CD4-positive, alpha-beta memory T cell (primary cell): ENCODE results near the gene GUCY2C. TPM values are rescaled to one million over a fixed set of nuclear protein-coding genes. Genes with fewer than 3 reads are reported as not detected.
"Not testable (repeated sequence)": the region's sequence is repeated elsewhere in the genome, so short reads cannot be mapped to it uniquely, and the experiment has no call there.

Source experiments
- CTCF ChIA-PET: fragments of 350-600 bp; sonication (Branson Sonifier 250); formaldehyde crosslinking; loops from one replicate; lab custom pipeline; 2021; ENCODE audit warnings: inconsistent platforms; ENCODE audit not compliant: partially characterized antibody; lab: Charles Lee
- POLR2A ChIA-PET: fragments of 350-600 bp; sonication (Branson Sonifier 250); formaldehyde crosslinking; loops from one replicate; lab custom pipeline; 2021; ENCODE audit not compliant: partially characterized antibody; lab: Charles Lee
- DNase-seq, 5 donors: peaks; one replicate each; pipeline versions ENCODE4 v3.0.0 to v3.0.0-alpha.2; 2020 to 2022; ENCODE audit warnings: mixed read lengths in 1 of 5
- H3K27ac ChIP-seq: one replicate; pipeline ENCODE4 v1.7.0; 2013; ENCODE audit warnings: low read depth, low read length
- H3K27me3 ChIP-seq: 2 replicates; pipeline ENCODE4 v1.7.0; 2013; ENCODE audit warnings: mild to moderate bottlenecking, low read length, moderate library complexity; ENCODE audit not compliant: insufficient read depth
- H3K36me3 ChIP-seq: 2 replicates; pipeline ENCODE4 v1.7.0; 2013; ENCODE audit warnings: mild to moderate bottlenecking, low read length, moderate library complexity; ENCODE audit not compliant: insufficient read depth
- H3K4me1 ChIP-seq: 2 replicates; pipeline ENCODE4 v1.7.0; 2013; ENCODE audit warnings: mild to moderate bottlenecking, low read length, moderate library complexity; ENCODE audit not compliant: insufficient read depth
- H3K4me3 ChIP-seq, 2 donors: one replicate each; pipeline ENCODE4 v1.7.0; 2013; ENCODE audit warnings: low read length in 2 of 2, mild to moderate bottlenecking in 1 of 2
- H3K9me3 ChIP-seq, 2 donors: one replicate each; pipeline ENCODE4 v1.7.0; 2013; ENCODE audit warnings: low read length in 2 of 2, control low read depth in 1 of 2; ENCODE audit not compliant: control insufficient read depth in 1 of 2
- H3K27ac Mint-ChIP-seq, 7 donors: one replicate each; pipeline ENCODE4 v1.8.0; 2020 to 2021; ENCODE audit warnings: mixed read lengths in 7 of 7, mild to moderate bottlenecking in 6 of 7, inconsistent platforms in 3 of 7, moderate library complexity in 3 of 7
- H3K27me3 Mint-ChIP-seq, 2 donors: one replicate each; pipeline ENCODE4 v1.8.0; 2020 to 2021; ENCODE audit warnings: mixed read lengths in 2 of 2
- H3K36me3 Mint-ChIP-seq, 2 donors: one replicate each; pipeline ENCODE4 v1.8.0; 2020 to 2021; ENCODE audit warnings: mixed read lengths in 2 of 2, inconsistent platforms in 1 of 2, mild to moderate bottlenecking in 1 of 2
- H3K4me1 Mint-ChIP-seq, 4 donors: one replicate each; pipeline ENCODE4 v1.8.0; 2020 to 2021; ENCODE audit warnings: mixed read lengths in 4 of 4, mild to moderate bottlenecking in 1 of 4
- H3K4me3 Mint-ChIP-seq, 8 donors: one replicate each; pipeline ENCODE4 v1.8.0; 2020 to 2021; ENCODE audit warnings: mixed read lengths in 8 of 8, mild to moderate bottlenecking in 7 of 8, moderate library complexity in 6 of 8, inconsistent platforms in 3 of 8
- H3K9me3 Mint-ChIP-seq, 8 donors: one replicate each; pipeline ENCODE4 v1.8.0; 2020 to 2021; ENCODE audit warnings: mixed read lengths in 8 of 8, mild to moderate bottlenecking in 5 of 8, inconsistent platforms in 3 of 8, moderate library complexity in 1 of 8
- intact Hi-C: fragments of 100-400 bp; cut with micrococcal nuclease; formaldehyde crosslinking; loops from one replicate; pipeline ENCODE4 v1.15.1; 2023
- polyA plus RNA-seq, 2 donors: library from polyadenylated mRNA; unstranded; fragments of 300-500 nt; fragmentation: Illumina TruSeq; gene quantifications; one replicate each; pipeline ENCODE4 v1.2.3, GENCODE V29; 2021
- total RNA-seq, 2 experiments: library from RNA; stranded (reverse); gene quantifications; one replicate each; pipeline ENCODE4 v1.2.3, GENCODE V29; 2021

Gene GUCY2C
- total RNA-seq, result not detected
- not detected for polyA plus RNA-seq

- ChIA-PET POLR2A (no interaction called here), CTCF (no interaction called here)
These were observed at the start of gene GUCY2C for GRCh38 chr12:14696265-14696741. Gene GUCY2C (minus strand): TSS chr12:14696599. CDS start chr12:14696448, 151 bp downstream.

GRCh38 chr12:14743061-14743460, 46.7 kb upstream of the GUCY2C start:
- Mint-ChIP-seq H3K9me3 (peaks cover 0 to 28% (median 14%) of the 10 kb centered on the region in 8 donors), H3K4me3 (no peak overlapping the region), H3K36me3 (peaks cover 32 to 53% of the 10 kb centered on the region in 2 donors), H3K27ac (peak overlapping the region in 1 of 7 donors; percentile 53), H3K4me1 (peaks cover 0 to 5% (median 3%) of the 10 kb centered on the region in 4 donors), H3K27me3 (no peaks in the 10 kb centered on the region)
- intact Hi-C loops, result no loop called here
- CTCF ChIA-PET, result no interaction called here
- Histone ChIP-seq H3K27me3 (no peaks in the 10 kb centered on the region), H3K36me3 (no peaks in the 10 kb centered on the region), H3K4me3 (no peak overlapping the region), H3K27ac (no peak overlapping the region), H3K9me3 (no peaks in the 10 kb centered on the region), H3K4me1 (no peaks in the 10 kb centered on the region)
- DNase-seq, result no peak
- POLR2A ChIA-PET, result no interaction called here

More at GRCh38 chr12:14696265-14696741, at the start of gene GUCY2C:
- H3K9me3 ChIP-seq, result no peaks in the 10 kb centered on the region
- Mint-ChIP-seq H3K4me1 (no peaks in the 10 kb centered on the region), H3K36me3 (no peaks in the 10 kb centered on the region), H3K27me3 (peaks cover 13% of the 10 kb centered on the region in 2 donors), H3K4me3 (no peak within 1 kb of the TSS), H3K27ac (no peak within 1 kb of the TSS), H3K9me3 (no peaks in the 10 kb centered on the region)
- no peaks in the 10 kb centered on the region for H3K36me3 ChIP-seq
- no peak within 1 kb of the TSS for H3K4me3 ChIP-seq
- no peaks in the 10 kb centered on the region for H3K27me3 ChIP-seq
- no peaks in the 10 kb centered on the region for H3K4me1 ChIP-seq
- intact Hi-C loops, result no loop called here
- DNase-seq, result no peak
- H3K27ac ChIP-seq, result no peak within 1 kb of the TSS

GRCh38 chr12:14741942-14742341, 45.5 kb upstream of the GUCY2C start:
- Histone ChIP-seq H3K4me1 (no peaks in the 10 kb centered on the region), H3K4me3 (no peak overlapping the region), H3K27me3 (no peaks in the 10 kb centered on the region), H3K27ac (no peak overlapping the region), H3K36me3 (no peaks in the 10 kb centered on the region), H3K9me3 (no peaks in the 10 kb centered on the region)
- peaks cover 26 to 43% of the 10 kb centered on the region in 2 donors for H3K36me3 Mint-ChIP-seq
- H3K27me3 Mint-ChIP-seq, result no peaks in the 10 kb centered on the region
- intact Hi-C loops, result no loop called here
- ChIA-PET CTCF (no interaction called here), POLR2A (no interaction called here)
- H3K9me3 Mint-ChIP-seq, result peaks cover 0 to 23% (median 13%) of the 10 kb centered on the region in 8 donors
- H3K4me3 Mint-ChIP-seq, result no peak overlapping the region
- no peak for DNase-seq
- no peak overlapping the region for H3K27ac Mint-ChIP-seq
- peaks cover 0 to 3% (median under 1%) of the 10 kb centered on the region in 4 donors for H3K4me1 Mint-ChIP-seq

GRCh38 chr12:14741153-14741552, 44.8 kb upstream of the GUCY2C start:
- Histone ChIP-seq H3K9me3 (no peaks in the 10 kb centered on the region), H3K27me3 (no peaks in the 10 kb centered on the region), H3K4me3 (no peak overlapping the region), H3K4me1 (no peaks in the 10 kb centered on the region), H3K27ac (no peak overlapping the region), H3K36me3 (no peaks in the 10 kb centered on the region)
- Mint-ChIP-seq H3K4me1 (peaks cover 0 to 3% (median under 1%) of the 10 kb centered on the region in 4 donors), H3K27me3 (no peaks in the 10 kb centered on the region), H3K4me3 (no peak overlapping the region), H3K36me3 (peaks cover 22 to 36% of the 10 kb centered on the region in 2 donors), H3K9me3 (peaks cover 0 to 16% (median 10%) of the 10 kb centered on the region in 8 donors), H3K27ac (no peak overlapping the region)
- ChIA-PET POLR2A (no interaction called here), CTCF (no interaction called here)
- intact Hi-C loops, result no loop called here
- DNase-seq, result no peak

GRCh38 chr12:14736441-14736840, 40.0 kb upstream of the GUCY2C start:
- H3K4me3 Mint-ChIP-seq, H3K4me3 ChIP-seq, H3K27me3 Mint-ChIP-seq, H3K4me1 ChIP-seq, intact Hi-C loops, H3K9me3 Mint-ChIP-seq, H3K27ac ChIP-seq, H3K36me3 Mint-ChIP-seq, H3K27me3 ChIP-seq, POLR2A ChIA-PET, H3K36me3 ChIP-seq, DNase-seq, H3K9me3 ChIP-seq, H3K4me1 Mint-ChIP-seq, H3K27ac Mint-ChIP-seq: not testable (repeated sequence)
- CTCF ChIA-PET, result interaction anchor here (0.9 kb wide), 1 partner anchor 12 kb away, joined by 4 read pairs; no protein-coding TSS in a partner anchor

- intact Hi-C loops, result no loop called here
- Histone ChIP-seq H3K27me3 (peaks cover 3% of the 10 kb centered on the region), H3K27ac (no peak overlapping the region), H3K36me3 (no peaks in the 10 kb centered on the region), H3K4me1 (no peaks in the 10 kb centered on the region), H3K4me3 (no peak overlapping the region), H3K9me3 (no peaks in the 10 kb centered on the region)
- Mint-ChIP-seq H3K27me3 (peaks cover 6 to 8% of the 10 kb centered on the region in 2 donors), H3K9me3 (peaks cover 0 to 28% (median 14%) of the 10 kb centered on the region in 8 donors), H3K27ac (no peak overlapping the region), H3K4me3 (no peak overlapping the region), H3K4me1 (no peaks in the 10 kb centered on the region), H3K36me3 (peaks cover 0 to 6% of the 10 kb centered on the region in 2 donors)
- no peak for DNase-seq
- ChIA-PET POLR2A (interaction anchor here (1.4 kb wide), 1 partner anchor 38 kb away, joined by 3 read pairs; a partner anchor contains a TSS), CTCF (interaction anchor here (1.4 kb wide), 1 partner anchor 38 kb away, joined by 3 read pairs; no protein-coding TSS in a partner anchor)
These were observed 35.4 kb upstream of the GUCY2C start for GRCh38 chr12:14731821-14732220.

- DNase-seq, result no peak
- Histone ChIP-seq H3K27me3 (peaks cover 3% of the 10 kb centered on the region), H3K27ac (no peak overlapping the region), H3K4me1 (no peaks in the 10 kb centered on the region), H3K9me3 (no peaks in the 10 kb centered on the region), H3K4me3 (no peak overlapping the region), H3K36me3 (no peaks in the 10 kb centered on the region)
- H3K27me3 Mint-ChIP-seq, result peaks cover 6 to 9% of the 10 kb centered on the region in 2 donors
- POLR2A ChIA-PET, result no interaction called here
- H3K4me3 Mint-ChIP-seq, result no peak overlapping the region
- intact Hi-C loops, result loop anchor here (10.0 kb wide), 2 partner anchors 205 to 795 kb away; partner anchors contain the start of gene ERP27
- peaks cover 0 to 35% (median 22%) of the 10 kb centered on the region in 8 donors for H3K9me3 Mint-ChIP-seq
- CTCF ChIA-PET, result interaction anchor here (0.6 kb wide), 1 partner anchor 303 kb away, joined by 3 read pairs; no protein-coding TSS in a partner anchor
- peaks cover 0 to 9% of the 10 kb centered on the region in 2 donors for H3K36me3 Mint-ChIP-seq
- H3K4me1 Mint-ChIP-seq, result no peaks in the 10 kb centered on the region
- H3K27ac Mint-ChIP-seq, result no peak overlapping the region
These were observed 33.2 kb upstream of the GUCY2C start for GRCh38 chr12:14729586-14729985.
